SW480 (cell line): ENCODE data around the gene LGALS7B.
"Not testable (repeated sequence)": the region's sequence is repeated elsewhere in the genome, so short reads cannot be mapped to it uniquely, and the experiment has no call there.

Experiments
- DNase-seq: peaks from one replicate; pipeline ENCODE4 v3.0.0-alpha.2; 2016; ENCODE audit warnings: low spot score

Gene LGALS7B

DNA sequence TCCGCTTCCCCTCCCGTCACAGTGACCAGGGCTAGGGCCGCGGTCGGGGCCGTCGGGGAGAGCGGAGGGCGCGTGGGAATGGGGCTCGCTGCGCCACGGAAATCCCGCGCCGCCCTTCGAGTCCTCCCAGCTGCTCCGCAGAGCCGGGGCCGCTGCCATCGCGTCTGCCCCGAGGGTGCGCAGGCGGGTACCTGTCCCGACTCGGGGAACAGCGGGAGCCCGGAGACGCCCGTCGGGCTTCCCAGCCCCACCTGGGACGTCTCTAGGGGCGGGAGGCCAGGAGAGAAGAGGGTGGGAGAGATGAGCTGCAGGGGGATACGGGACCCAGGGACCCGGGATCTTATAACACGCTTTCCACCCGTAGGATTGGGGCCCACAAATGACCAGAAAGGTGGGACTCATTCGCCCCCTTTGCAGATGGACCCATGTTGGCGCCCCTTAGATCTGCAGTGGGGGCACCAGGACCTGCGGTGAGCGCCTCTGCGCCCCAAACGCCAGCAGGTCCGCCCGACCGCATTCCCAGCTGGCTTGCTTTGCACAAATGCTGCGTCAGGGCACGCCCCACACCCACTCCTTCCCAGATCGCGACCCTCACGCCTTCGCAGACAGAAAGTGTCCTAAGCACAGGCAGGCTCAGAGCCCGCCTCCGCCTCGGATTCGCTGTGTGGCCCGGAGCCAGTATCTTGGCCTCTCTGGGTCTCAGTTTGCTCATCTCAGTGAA, 18.6 kb upstream of the LGALS7B start:
- DNase-seq, result not testable (repeated sequence)

DNA sequence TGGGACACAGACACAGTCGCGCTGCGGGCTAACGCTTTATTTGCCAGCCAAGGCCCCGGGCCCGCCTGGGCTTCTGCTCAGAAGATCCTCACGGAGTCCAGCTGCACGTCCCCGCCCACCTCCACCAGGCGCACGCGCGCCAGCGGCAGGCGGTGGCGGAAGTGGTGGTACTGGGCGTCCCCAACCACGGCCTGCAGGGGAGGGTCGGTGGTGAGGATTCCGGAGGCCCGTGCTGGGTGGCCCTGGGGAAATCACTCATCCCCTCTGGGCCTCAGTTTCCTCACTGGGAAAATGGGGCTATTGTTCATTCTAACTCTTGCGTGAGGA, 18.1 kb upstream of the LGALS7B start:
- DNase-seq, result not testable (repeated sequence)

- DNase-seq, result not testable (repeated sequence)
These were observed 17.4 kb upstream of the LGALS7B start for GRCh38 chr19:38771569-38771968.

- DNase-seq, result no peak
These were observed 15.4 kb upstream of the LGALS7B start, which contains the start of gene LGALS7 for GRCh38 chr19:38773469-38774177. Gene LGALS7 (minus strand): TSS chr19:38773517. CDS start chr19:38773492, 25 bp downstream.

- no peak for DNase-seq
These were observed 14.6 kb upstream of the LGALS7B start for GRCh38 chr19:38774181-38774950.

- DNase-seq, result no peak
These were observed 10.3 kb upstream of the LGALS7B start for GRCh38 chr19:38778733-38779132.

DNA sequence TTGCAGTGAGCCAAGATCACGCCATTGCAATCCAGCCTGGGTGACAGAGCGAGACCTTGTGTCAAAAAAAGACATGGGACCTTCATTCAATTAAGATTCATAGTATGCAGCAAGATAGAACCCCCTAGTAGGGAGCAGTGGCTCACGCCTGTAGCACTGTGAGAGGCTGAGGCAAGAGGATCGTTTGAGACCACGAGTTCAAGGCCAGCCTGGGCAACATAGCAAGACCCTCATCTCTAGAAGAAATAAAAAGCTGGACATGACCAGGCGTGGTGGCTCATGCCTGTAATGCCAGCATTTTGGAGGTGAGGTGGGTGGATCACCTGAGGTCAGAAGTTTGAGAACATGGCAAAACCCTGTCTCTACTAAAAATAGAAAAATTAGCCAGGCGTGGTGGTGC, 8.6 kb upstream of the LGALS7B start:
- no peak for DNase-seq

GRCh38 chr19:38781058-38781457, 7.9 kb upstream of the LGALS7B start:
- DNase-seq, result no peak

GRCh38 chr19:38782212-38782611, 6.8 kb upstream of the LGALS7B start:
- not testable (repeated sequence) for DNase-seq

DNA sequence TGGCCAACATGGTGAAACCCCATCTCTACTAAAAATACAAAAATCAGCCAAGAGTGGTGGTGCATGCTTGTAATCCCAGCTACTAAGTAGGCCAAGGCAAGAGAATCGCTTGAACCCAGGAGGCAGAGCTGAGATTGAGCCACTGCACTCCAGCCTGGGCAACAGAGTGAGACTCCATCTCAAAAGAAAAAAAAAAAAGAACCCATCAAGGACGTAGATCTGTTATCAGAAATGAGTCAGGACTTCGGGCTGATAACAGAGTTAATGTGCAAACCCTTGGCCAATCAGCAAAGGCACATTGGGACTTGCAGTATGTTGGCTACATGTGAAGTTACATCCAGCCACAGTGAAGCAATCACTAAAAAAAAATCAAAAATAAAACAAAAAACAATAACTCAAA, 4.8 kb upstream of the LGALS7B start:
- no peak for DNase-seq

GRCh38 chr19:38785187-38785699, 3.8 kb upstream of the LGALS7B start:
- DNase-seq, result no peak

- not testable (repeated sequence) for DNase-seq
These were observed 2.9 kb upstream of the LGALS7B start for GRCh38 chr19:38786061-38786460.

DNA sequence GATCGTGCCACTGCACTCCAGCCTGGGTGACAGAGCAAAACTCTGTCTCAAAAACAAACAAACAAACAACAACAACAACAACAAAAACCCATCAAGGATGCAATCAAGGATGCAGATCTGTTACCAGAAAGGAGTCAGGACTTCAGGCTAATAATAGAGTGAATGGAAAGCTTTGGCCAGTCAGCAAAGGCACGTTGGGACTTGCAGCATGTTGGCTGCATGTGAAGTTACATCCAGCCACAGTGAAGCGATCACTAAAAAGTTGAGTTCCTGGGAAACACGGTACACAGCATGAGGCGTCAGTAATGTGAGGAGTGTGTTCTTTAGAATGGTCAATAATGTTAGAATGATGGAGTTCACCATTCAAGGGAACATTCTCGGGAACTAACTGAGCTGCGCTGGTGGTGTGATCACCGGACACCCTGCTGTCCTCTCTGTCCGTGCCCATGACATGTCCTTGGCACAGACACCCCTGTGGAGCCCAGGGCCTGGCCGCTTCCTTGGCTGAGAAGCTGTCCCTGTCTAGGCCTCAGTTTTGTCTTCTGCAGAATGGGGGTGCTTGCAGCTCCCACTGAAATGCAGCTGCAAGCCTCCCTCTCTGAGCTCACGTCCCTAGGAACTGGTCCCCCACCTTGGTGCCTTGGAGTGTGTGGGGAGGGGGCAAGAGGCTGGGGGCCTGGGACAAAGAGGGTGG, 2.3 kb upstream of the LGALS7B start:
- DNase-seq, result no peak

DNA sequence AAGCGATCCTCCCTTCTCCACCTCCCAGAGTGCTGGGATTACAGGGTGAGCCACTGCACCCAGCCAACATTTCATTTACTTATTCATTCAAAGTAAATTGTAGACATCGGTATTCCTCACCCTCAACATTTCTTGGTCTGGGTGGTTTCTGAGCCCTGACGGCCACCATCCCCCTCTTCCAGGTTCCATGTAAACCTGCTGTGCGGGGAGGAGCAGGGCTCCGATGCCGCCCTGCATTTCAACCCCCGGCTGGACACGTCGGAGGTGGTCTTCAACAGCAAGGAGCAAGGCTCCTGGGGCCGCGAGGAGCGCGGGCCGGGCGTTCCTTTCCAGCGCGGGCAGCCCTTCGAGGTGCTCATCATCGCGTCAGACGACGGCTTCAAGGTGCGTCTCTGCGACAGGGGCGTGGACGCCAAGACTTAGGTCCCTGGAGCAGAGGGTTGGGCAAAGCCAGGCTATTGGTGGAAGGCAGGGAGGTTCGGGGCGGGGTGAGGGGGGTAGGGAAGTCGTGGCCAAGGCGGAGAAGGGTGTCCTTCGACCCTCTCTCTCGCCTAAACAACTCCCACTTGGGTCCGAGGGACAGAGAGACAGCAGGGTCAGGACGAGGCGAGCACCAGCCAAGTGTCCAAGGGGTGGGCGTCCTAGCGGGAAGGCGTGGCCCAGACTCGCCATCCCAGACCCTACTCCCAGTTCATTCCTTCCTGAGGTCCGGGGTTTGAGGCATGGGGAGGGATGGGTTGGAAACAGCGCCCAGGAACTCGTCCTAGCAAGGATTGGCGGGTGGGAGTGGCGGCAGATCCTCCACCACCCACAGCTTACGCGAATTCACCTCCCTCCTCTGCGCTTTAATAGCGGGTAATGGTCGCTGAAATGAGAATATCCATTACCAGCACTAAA, 1.8 kb downstream of the LGALS7B start:
- DNase-seq, result not testable (repeated sequence)

- DNase-seq, result not testable (repeated sequence)
These were observed 2.6 kb downstream of the LGALS7B start for GRCh38 chr19:38791451-38792064.

DNA sequence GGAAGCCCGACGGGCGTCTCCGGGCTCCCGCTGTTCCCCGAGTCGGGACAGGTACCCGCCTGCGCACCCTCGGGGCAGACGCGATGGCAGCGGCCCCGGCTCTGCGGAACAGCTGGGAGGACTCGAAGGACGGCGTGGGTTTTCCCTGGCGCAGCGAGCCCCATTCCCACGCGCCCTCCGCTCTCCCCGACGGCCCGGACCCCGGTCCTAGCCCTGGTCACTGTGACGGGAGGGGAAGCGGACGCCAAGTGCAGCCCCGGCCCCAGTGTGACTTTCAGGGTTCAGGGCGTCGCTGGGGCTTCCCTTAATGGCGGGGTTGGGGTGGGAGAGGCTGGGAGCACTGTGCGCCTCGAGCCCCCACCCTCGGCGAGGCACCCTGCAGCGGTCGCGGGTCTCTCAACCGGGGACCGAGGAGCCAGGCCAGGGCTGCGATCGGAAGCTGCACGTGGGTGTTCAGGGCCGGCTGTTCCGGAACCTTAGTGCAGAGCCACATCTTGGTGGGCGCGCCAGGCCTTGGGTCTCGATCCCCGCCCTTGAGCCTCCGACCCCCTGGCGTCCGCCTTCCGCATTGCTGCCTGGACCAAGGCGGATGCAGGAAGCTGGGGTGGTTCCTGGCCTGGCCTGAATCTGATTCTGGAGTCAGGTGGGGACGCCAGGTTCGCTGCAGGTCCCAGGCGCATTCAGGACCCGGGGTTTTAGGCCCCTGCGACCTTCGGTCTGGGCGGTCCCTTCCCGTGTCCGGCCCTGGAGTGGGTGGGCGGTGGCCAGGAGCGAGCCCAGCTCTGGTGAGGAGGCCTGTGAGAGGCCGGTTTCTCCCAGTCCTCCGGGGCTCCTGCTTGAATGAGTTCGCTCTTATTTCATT, 3.5 kb downstream of the LGALS7B start:
- no peak for DNase-seq

GRCh38 chr19:38793177-38793576, 4.2 kb downstream of the LGALS7B start:
- DNase-seq, result no peak

DNA sequence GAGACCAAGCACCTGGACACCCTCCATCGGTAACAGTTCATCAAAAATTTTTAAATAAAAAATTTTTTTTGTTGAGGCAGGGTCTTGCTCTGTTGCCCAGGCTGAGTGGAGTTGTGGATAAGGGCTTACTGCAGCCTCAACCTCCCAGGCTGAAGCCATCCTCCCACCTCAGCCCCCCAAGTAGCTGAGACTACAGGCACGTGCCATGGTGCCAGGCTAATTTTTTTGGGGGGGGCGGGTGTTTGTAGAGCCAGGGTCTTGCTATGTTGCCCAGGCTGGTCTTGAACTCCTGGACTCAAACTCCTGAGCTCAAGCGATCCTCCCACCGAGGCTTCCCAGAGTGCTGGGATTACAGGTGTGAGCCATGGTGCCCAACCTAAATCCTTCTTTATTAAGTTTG, 4.7 kb downstream of the LGALS7B start:
- DNase-seq, result no peak

- DNase-seq, result no peak
These were observed 6.5 kb downstream of the LGALS7B start for GRCh38 chr19:38795549-38795948.

DNA sequence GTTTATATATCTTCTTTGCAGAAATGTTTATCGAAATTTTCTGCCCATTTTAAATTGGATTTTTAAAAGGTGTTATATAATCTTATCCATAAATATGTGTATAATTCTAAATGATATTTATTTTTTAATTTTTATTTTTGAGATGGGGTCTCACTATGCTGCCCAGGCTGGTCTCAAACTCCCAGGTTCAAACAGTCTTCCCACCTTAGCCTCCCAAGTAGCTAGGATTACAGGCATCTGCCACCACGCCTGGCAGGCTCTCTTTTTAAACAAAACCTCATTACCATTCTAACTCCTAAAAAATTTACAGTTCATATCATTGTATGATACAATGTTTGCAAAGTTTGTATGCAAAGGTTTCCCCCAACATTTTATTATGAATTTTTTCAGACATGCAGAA, 7.2 kb downstream of the LGALS7B start:
- DNase-seq, result no peak
